K562 (cell line): Measurements from ENCODE around the gene ZFR2. TPM values are rescaled to one million over a fixed set of nuclear protein-coding genes. Genes with fewer than 3 reads are reported as not detected.

Experiments used
- ATAC-seq: fragments of 200-7000 bp; cut with Tn5 transposase; 3 replicates; pipeline ENCODE4 v1.9.1; 2020; ENCODE audit warnings: moderate library complexity
- BruUV-seq: library from RNA; stranded (reverse); fragments of 400-500 nt; replicated peaks from 2 replicates; lab custom pipeline; 2021; lab: Mats Ljungman, UMichigan
- CTCF ChIA-PET: fragments of 300-600 bp; formaldehyde crosslinking; extraction: SDS; loops from one replicate; lab custom pipeline; 2021; ENCODE audit warnings: low intra/inter-chr PET ratio; lab: Yijun Ruan, JAX
- POLR2A ChIA-PET: fragments of 300-600, 350-650 bp; sonication (Branson Sonifier 250); formaldehyde crosslinking; extraction: SDS; loops from one replicate; lab custom pipeline; 2021; ENCODE audit warnings: antibody characterized with exemption, inconsistent platforms; lab: Yijun Ruan, JAX
- DNase-seq, 4 experiments: peaks; one replicate each; pipeline versions ENCODE4 v3.0.0 to v3.0.0-alpha.2; 2011 to 2018; ENCODE audit warnings: low spot score in 3 of 4, mixed read lengths in 3 of 4; ENCODE audit errors: extremely low read depth in 1 of 4
- FAIRE-seq: peaks from 2 replicates; lab custom pipeline; 2011; peaks lifted over from hg19 to GRCh38; lab: Jason Lieb, UNC
- H2AFZ ChIP-seq: 2 replicates; pipeline ENCODE4 v1.6.0; 2011; ENCODE audit warnings: low read depth, low read length, control low read depth, inconsistent platforms
- H3K27ac ChIP-seq: fragments of 200-600 bp; 3 replicates; pipeline ENCODE4 v1.8.0; 2011; ENCODE audit warnings: low read depth, mild to moderate bottlenecking, control low read depth, inconsistent platforms, low read length, moderate library complexity, mixed read lengths; ENCODE audit errors: extremely low read depth
- H3K27me3 ChIP-seq, 2 experiments: fragments of 300-600 bp in 1 of 2; 2 replicates in 1 of 2; 3 replicates in 1 of 2; pipeline versions ENCODE4 v1.6.0 to v1.8.0; 2011; ENCODE audit warnings: inconsistent platforms in 2 of 2, low read length in 2 of 2, mild to moderate bottlenecking in 1 of 2, mixed read lengths in 1 of 2, moderate library complexity in 1 of 2; ENCODE audit not compliant: control insufficient read depth in 2 of 2, insufficient read depth in 2 of 2
- H3K36me3 ChIP-seq: fragments of 300-600 bp; 3 replicates; pipeline ENCODE4 v1.8.0; 2011; ENCODE audit warnings: mild to moderate bottlenecking, low read length, inconsistent platforms; ENCODE audit not compliant: control insufficient read depth, insufficient read depth
- H3K4me1 ChIP-seq, 2 experiments: fragments of 200-600 bp in 1 of 2; replicated peaks in 1 of 2; 2 replicates in 1 of 2; 3 replicates in 1 of 2; pipeline versions ENCODE4 v1.5.1 to v1.8.0; 2011; ENCODE audit warnings: inconsistent platforms in 2 of 2, low read length in 2 of 2, mild to moderate bottlenecking in 1 of 2, mixed read lengths in 1 of 2, moderate library complexity in 1 of 2; ENCODE audit not compliant: control insufficient read depth in 2 of 2, insufficient read depth in 2 of 2
- H3K4me2 ChIP-seq: 2 replicates; pipeline ENCODE4 v1.6.1; 2011; ENCODE audit warnings: low read length, control low read depth, inconsistent platforms, mixed read lengths; ENCODE audit not compliant: insufficient read depth
- H3K4me3 ChIP-seq: fragments of 200-600 bp; sonication (generic), shearing (Covaris generic); 2 replicates; pipeline ENCODE4 v1.5.1; 2016; ENCODE audit warnings: control low read depth, inconsistent platforms
- H3K79me2 ChIP-seq: fragments of 200-600 bp; 3 replicates; pipeline ENCODE4 v1.8.0; 2011; ENCODE audit warnings: low read length, inconsistent platforms; ENCODE audit not compliant: control insufficient read depth, insufficient read depth
- H3K9ac ChIP-seq, 2 experiments: 2 replicates each; pipeline versions ENCODE4 v1.6.0 to v1.6.1; 2011; ENCODE audit warnings: low read depth in 2 of 2, low read length in 2 of 2, control low read depth in 1 of 2, inconsistent platforms in 1 of 2, mild to moderate bottlenecking in 1 of 2, mixed read lengths in 1 of 2; ENCODE audit not compliant: insufficient read depth in 1 of 2
- H3K9me1 ChIP-seq: one replicate; pipeline ENCODE4 v1.6.0; 2011; ENCODE audit warnings: inconsistent platforms, mild to moderate bottlenecking, low read length, moderate library complexity; ENCODE audit not compliant: control insufficient read depth, insufficient read depth
- H3K9me3 ChIP-seq: replicated peaks from 2 replicates; pipeline ENCODE4 v1.5.1; 2011; ENCODE audit warnings: low read depth, low read length, inconsistent platforms; ENCODE audit not compliant: control insufficient read depth, insufficient read depth
- H4K20me1 ChIP-seq: replicated peaks from 2 replicates; pipeline ENCODE4 v1.6.1; 2011; ENCODE audit warnings: low read length, inconsistent platforms, mixed read lengths; ENCODE audit not compliant: control insufficient read depth, insufficient read depth
- BHLHE40 ChIP-seq: IDR thresholded peaks from 2 replicates; pipeline ENCODE4 v1.6.1; 2011; ENCODE audit warnings: low read length, improper control_type of control experiment
- CTCF ChIP-seq, 3 experiments: IDR thresholded peaks in 2 of 3; conservative IDR thresholded peaks in 1 of 3; 2 replicates each; pipeline ENCODE4 v1.5.1; 2011 to 2012; ENCODE audit warnings: low read length in 3 of 3, mild to moderate bottlenecking in 3 of 3, control low read depth in 2 of 3, improper control_type of control experiment in 1 of 3, inconsistent platforms in 1 of 3, low read depth in 1 of 3, mixed read lengths in 1 of 3, moderate library complexity in 1 of 3; ENCODE audit not compliant: insufficient read depth in 2 of 3
- ERF ChIP-seq: fragments of 450-650 bp; formaldehyde crosslinking; IDR thresholded peaks from 2 replicates; pipeline ENCODE4 v1.4.0; 2020; ENCODE audit warnings: mild to moderate bottlenecking, mixed read lengths
- NFE2L1 ChIP-seq: fragments of 450-650 bp; IDR thresholded peaks from 2 replicates; pipeline ENCODE4 v1.6.1; 2016; ENCODE audit warnings: missing genetic modification characterization, low read depth, mild to moderate bottlenecking, missing compliant biosample characterization, moderate library complexity, borderline replicate concordance
- RAD21 ChIP-seq, 2 experiments: fragments of 250-450 bp in 1 of 2; fragments of 450-650 bp in 1 of 2; sonication (Bioruptor Pico) in 1 of 2; formaldehyde crosslinking in 1 of 2; IDR thresholded peaks in 1 of 2; conservative IDR thresholded peaks in 1 of 2; 2 replicates each; pipeline versions ENCODE4 v1.4.0 to v1.8.0; 2020 to 2022; ENCODE audit warnings: mild to moderate bottlenecking in 2 of 2, moderate library complexity in 1 of 2
- ZNF589 ChIP-seq: fragments of 200-800 bp; sonication (Bioruptor generic); IDR thresholded peaks from 2 replicates; pipeline ENCODE4 v1.6.1; 2016; ENCODE audit warnings: low read depth, missing genetic modification characterization, missing compliant biosample characterization
- WGBS: fragments of 100-300 bp; shearing (Covaris generic); methylation state at CpG from one replicate; pipeline ENCODE4 v1.1.6; 2016; ENCODE audit warnings: low coverage, mixed read lengths; ENCODE audit not compliant: insufficient coverage; ENCODE audit errors: missing lambda C conversion rate; 5-methylcytosine and 5-hydroxymethylcytosine counted together
- in situ Hi-C: fragments of 300-500 bp; cut with MboI; formaldehyde crosslinking; loops from 4 replicates; pipeline ENCODE4 v1.15.0; 2018; ENCODE audit warnings: inconsistent platforms, mixed read lengths
- intact Hi-C: fragments of 100-400 bp; cut with micrococcal nuclease; formaldehyde crosslinking; loops from 2 replicates; pipeline ENCODE4 v1.14.2; 2022
- polyA plus RNA-seq, 8 experiments: library from polyadenylated mRNA; depleted of rRNA in 4 of 8; stranded (reverse) in 5 of 8; unstranded in 3 of 8; fragments of >200 nt; fragmentation: Nextera tagmentation in 2 of 8; fragmentation: Illumina TruSeq in 1 of 8; extraction: Ambion mirVana in 2 of 8; extraction: Trizol in 1 of 8; gene quantifications; 2 replicates each; pipeline versions ENCODE4 v1.2.1 to v1.2.3, GENCODE V29; 2011 to 2014; ENCODE audit warnings: inconsistent platforms in 1 of 8, missing spikeins in 1 of 8
- total RNA-seq, 7 experiments: library from RNA; depleted of rRNA in 6 of 7; stranded (reverse); fragments of >200 nt in 6 of 7; fragmentation: Illumina TruSeq in 2 of 7; extraction: Trizol in 2 of 7; gene quantifications; 2 replicates each; pipeline versions ENCODE4 v1.2.1 to v1.2.3, GENCODE V29; 2011 to 2021; ENCODE audit warnings: low replicate concordance in 1 of 7

The ZFR2 gene
- total and polyA plus RNA-seq, 9 of the 15 experiments (the other 6 are each of a cell fraction or from before 2014, with no cell fraction given) = 0.03 to 0.59 (median 0.07) TPM; not detected in 6

GRCh38 chr19:3863648-3864047 lies 5.2 kb downstream of the ZFR2 start:
- in situ Hi-C loops (loop anchor here (5.0 kb wide), 1 partner anchor 344 kb away; no protein-coding TSS in a partner anchor), intact Hi-C loops (no loop called here)
- ATAC-seq (no peak), FAIRE-seq (no peak), DNase-seq (no peak)
- H3K4me1 ChIP-seq = peaks cover 0 to 13% of the 10 kb centered on the region in 2 experiments; a peak in 2 of 5 replicates
- BruUV-seq = no TSS peak
- no peak overlapping the region for H3K27ac ChIP-seq
- no peak overlapping the region for H3K9ac ChIP-seq
- H3K27me3 ChIP-seq = peaks cover 61 to 69% of the 10 kb centered on the region in 2 experiments
- H3K4me2 ChIP-seq = no peak overlapping the region
- no peaks in the 10 kb centered on the region for H3K36me3 ChIP-seq
- POLR2A ChIA-PET = interaction anchor here (0.6 to 2.0 kb wide), 6 partner anchors 8 to 307 kb away, joined by 3 to 6 read pairs (median 4); no protein-coding TSS in a partner anchor
- WGBS = 16% methylated on average over 12 of the region's 12 CpGs
- no peaks in the 10 kb centered on the region for H3K9me1 ChIP-seq
- CTCF ChIA-PET = no interaction called here
- H4K20me1 ChIP-seq = no peaks in the 10 kb centered on the region
- no peak overlapping the region for H3K4me3 ChIP-seq
- no peaks in the 10 kb centered on the region for H3K9me3 ChIP-seq
- H3K79me2 ChIP-seq = no peaks in the 10 kb centered on the region
- 0 out of 2 replicates have a peak, but pooled peaks have one; percentile 4 for TF ChIP-seq BHLHE40
- TF ChIP-seq ZNF589 (CRISPR knock-in tag) = no peak
- TF ChIP-seq ERF (CRISPR knock-in tag) = no peak
- TF ChIP-seq, all 486 proteins: peak for 1
- H2AFZ ChIP-seq = no peak overlapping the region

- Histone ChIP-seq H3K27me3 (peaks cover 59 to 69% of the 10 kb centered on the region in 2 experiments), H3K9me3 (no peaks in the 10 kb centered on the region), H3K4me3 (no peak overlapping the region), H3K9me1 (no peaks in the 10 kb centered on the region), H2AFZ (no peak overlapping the region), H3K4me1 (peaks cover 0 to 12% of the 10 kb centered on the region in 2 experiments; a peak in 2 of 5 replicates), H3K79me2 (no peaks in the 10 kb centered on the region), H4K20me1 (no peaks in the 10 kb centered on the region), H3K36me3 (no peaks in the 10 kb centered on the region), H3K27ac (no peak overlapping the region), H3K9ac (0 out of 4 replicates have a peak overlapping the region, but pooled peaks of 1 of the 2 experiments have one; percentile 36), H3K4me2 (no peak overlapping the region)
- in situ Hi-C loops (loop anchor here (5.0 kb wide), 1 partner anchor 344 kb away; no protein-coding TSS in a partner anchor), intact Hi-C loops (no loop called here)
- BruUV-seq = no TSS peak
- no peak for FAIRE-seq
- 8% methylated on average over 25 of the region's 25 CpGs for WGBS
- no peak for DNase-seq
- POLR2A ChIA-PET = interaction anchor here (0.9 to 1.8 kb wide), 3 partner anchors 8 to 31 kb away, joined by 3 to 6 read pairs (median 4); no protein-coding TSS in a partner anchor
- CTCF ChIA-PET = no interaction called here
- peak; percentile 77 for ATAC-seq
- TF ChIP-seq RAD21 (CRISPR knock-in tag; conservative IDR thresholded peaks at IDR 0.05 in 1 of 2, IDR thresholded peaks at IDR 0.05 in 1 of 2) (peak in 1 of 2 experiments; percentile 44; a peak in 2 of 4 replicates), CTCF (IDR thresholded peaks at IDR 0.05 in 2 of 3, conservative IDR thresholded peaks at IDR 0.05 in 1 of 3; ENCODE audit: insufficient read depth in 2 of 3, low read depth in 1 of 3, low read length in 3 of 3) (peak; percentile 21 to 41 (median 32); a peak in 3 of 6 replicates), NFE2L1 (tag) (no peak)
Measured at GRCh38 chr19:3862826-3863500, 5.9 kb downstream of the ZFR2 start.
